KMS-11 (cell line): Measurements from ENCODE around the gene PTPRN2.

Experiments used
- H2AFZ ChIP-seq: fragments of 200-600 bp; sonication (generic); 2 replicates; pipeline ENCODE4 v1.6.1; 2016; ENCODE audit warnings: antibody characterized with exemption, mixed run types, low read depth
- H3K27ac ChIP-seq: fragments of 200-600 bp; sonication (generic); 2 replicates; pipeline ENCODE4 v1.6.1; 2016; ENCODE audit warnings: mild to moderate bottlenecking, mixed run types
- H3K27me3 ChIP-seq: fragments of 200-600 bp; sonication (generic); 2 replicates; pipeline ENCODE4 v1.6.1; 2017; ENCODE audit warnings: mild to moderate bottlenecking, low read depth, mixed run types, moderate library complexity; ENCODE audit not compliant: insufficient read depth
- H3K36me3 ChIP-seq: fragments of 200-600 bp; sonication (generic); 2 replicates; pipeline ENCODE4 v1.6.1; 2017; ENCODE audit warnings: mild to moderate bottlenecking, mixed run types; ENCODE audit not compliant: insufficient read depth
- H3K4me1 ChIP-seq: fragments of 200-600 bp; sonication (generic); 2 replicates; pipeline ENCODE4 v1.6.1; 2016; ENCODE audit warnings: mild to moderate bottlenecking, low read depth, mixed run types; ENCODE audit not compliant: poor library complexity, severe bottlenecking
- H3K4me2 ChIP-seq: fragments of 200-600 bp; sonication (generic); 2 replicates; pipeline ENCODE4 v1.7.0; 2016; ENCODE audit warnings: mild to moderate bottlenecking, mixed run types
- H3K4me3 ChIP-seq: fragments of 200-600 bp; sonication (generic); IDR thresholded peaks from 2 replicates; pipeline ENCODE4 v1.6.1; 2017; ENCODE audit warnings: low read depth, low read length, mixed read lengths; ENCODE audit not compliant: insufficient read depth
- H3K79me2 ChIP-seq: fragments of 200-600 bp; sonication (generic); 2 replicates; pipeline ENCODE4 v1.6.1; 2016; ENCODE audit warnings: low read depth, mixed run types; ENCODE audit not compliant: insufficient read depth
- H3K9ac ChIP-seq: fragments of 200-600 bp; sonication (generic); 2 replicates; pipeline ENCODE4 v1.6.1; 2016; ENCODE audit warnings: mild to moderate bottlenecking, mixed run types
- H4K20me1 ChIP-seq: fragments of 200-600 bp; sonication (generic); 2 replicates; pipeline ENCODE4 v1.6.1; 2016; ENCODE audit warnings: mild to moderate bottlenecking, mixed run types; ENCODE audit not compliant: insufficient read depth
- TF ChIP-seq, protein P1 (sequence below): fragments of 200-600 bp; sonication (generic); conservative IDR thresholded peaks from 2 replicates; pipeline ENCODE4 v1.6.1; 2017; ENCODE audit warnings: low read depth, mild to moderate bottlenecking, antibody characterized with exemption, low read length, moderate library complexity, mixed read lengths

The PTPRN2 gene

DNA sequence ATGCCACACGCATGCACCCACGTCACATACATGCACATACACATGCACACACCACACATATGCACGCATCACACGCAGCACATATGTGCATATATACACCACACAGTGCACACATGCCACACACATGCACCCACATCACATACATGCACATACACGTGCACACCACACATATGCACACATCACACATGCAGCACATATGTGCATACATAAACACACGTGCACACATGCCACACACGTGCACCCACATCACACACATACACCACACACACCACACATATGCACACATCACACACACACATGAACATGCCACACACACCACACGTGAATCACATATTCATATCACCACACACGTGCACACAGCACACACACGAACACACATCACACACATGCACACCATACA is 338.8 kb downstream of the PTPRN2 start:
- no peak overlapping the region for H3K4me3 ChIP-seq
- no peak overlapping the region for H2AFZ ChIP-seq
- H3K9ac ChIP-seq: no peak overlapping the region
- TF ChIP-seq, protein P1, sequence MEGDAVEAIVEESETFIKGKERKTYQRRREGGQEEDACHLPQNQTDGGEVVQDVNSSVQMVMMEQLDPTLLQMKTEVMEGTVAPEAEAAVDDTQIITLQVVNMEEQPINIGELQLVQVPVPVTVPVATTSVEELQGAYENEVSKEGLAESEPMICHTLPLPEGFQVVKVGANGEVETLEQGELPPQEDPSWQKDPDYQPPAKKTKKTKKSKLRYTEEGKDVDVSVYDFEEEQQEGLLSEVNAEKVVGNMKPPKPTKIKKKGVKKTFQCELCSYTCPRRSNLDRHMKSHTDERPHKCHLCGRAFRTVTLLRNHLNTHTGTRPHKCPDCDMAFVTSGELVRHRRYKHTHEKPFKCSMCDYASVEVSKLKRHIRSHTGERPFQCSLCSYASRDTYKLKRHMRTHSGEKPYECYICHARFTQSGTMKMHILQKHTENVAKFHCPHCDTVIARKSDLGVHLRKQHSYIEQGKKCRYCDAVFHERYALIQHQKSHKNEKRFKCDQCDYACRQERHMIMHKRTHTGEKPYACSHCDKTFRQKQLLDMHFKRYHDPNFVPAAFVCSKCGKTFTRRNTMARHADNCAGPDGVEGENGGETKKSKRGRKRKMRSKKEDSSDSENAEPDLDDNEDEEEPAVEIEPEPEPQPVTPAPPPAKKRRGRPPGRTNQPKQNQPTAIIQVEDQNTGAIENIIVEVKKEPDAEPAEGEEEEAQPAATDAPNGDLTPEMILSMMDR: no peak
- H4K20me1 ChIP-seq: no peaks in the 10 kb centered on the region
- H3K27ac ChIP-seq: no peak overlapping the region
- no peak overlapping the region for H3K4me2 ChIP-seq
- H3K79me2 ChIP-seq: no peaks in the 10 kb centered on the region
- H3K4me1 ChIP-seq: no peaks in the 10 kb centered on the region
- no peaks in the 10 kb centered on the region; the same call in 1 of the 2 replicates for H3K27me3 ChIP-seq
- H3K36me3 ChIP-seq: no peaks in the 10 kb centered on the region

DNA sequence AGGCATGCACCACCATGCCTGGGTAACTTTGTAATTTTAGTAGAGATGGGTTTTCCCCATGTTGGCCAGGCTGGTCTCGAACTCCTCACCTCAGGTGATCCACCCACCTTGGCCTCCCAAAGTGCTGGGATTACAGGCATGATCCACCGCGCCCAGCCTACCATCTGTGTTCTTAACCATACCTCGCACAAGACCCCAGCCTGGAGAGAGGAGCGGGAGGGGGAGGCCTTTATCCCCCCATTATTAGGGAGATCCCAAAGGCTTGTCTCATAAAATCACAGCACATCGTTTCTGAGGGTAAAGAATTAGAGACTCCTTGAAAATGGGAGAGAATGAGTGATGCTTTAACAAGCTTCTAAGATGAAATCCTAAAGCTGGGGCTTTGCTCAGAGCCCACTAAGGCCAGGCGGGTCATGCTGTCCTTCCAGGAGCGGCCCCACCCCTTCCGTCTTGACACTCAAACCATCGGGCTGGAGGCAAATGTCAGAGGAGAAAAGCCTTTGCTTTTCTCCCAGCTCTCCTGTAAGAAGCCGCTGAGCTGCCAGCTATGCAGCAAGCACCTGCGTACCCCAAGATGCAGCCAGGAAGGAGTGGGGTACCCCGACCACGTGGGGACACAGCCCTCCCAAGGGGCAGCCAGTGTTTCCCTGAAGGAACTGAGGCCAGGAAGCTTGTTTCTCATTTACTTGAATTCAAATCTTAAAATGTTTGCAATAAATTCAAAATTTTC is 339.7 kb downstream of the PTPRN2 start:
- H3K4me1 ChIP-seq: no peaks in the 10 kb centered on the region

DNA sequence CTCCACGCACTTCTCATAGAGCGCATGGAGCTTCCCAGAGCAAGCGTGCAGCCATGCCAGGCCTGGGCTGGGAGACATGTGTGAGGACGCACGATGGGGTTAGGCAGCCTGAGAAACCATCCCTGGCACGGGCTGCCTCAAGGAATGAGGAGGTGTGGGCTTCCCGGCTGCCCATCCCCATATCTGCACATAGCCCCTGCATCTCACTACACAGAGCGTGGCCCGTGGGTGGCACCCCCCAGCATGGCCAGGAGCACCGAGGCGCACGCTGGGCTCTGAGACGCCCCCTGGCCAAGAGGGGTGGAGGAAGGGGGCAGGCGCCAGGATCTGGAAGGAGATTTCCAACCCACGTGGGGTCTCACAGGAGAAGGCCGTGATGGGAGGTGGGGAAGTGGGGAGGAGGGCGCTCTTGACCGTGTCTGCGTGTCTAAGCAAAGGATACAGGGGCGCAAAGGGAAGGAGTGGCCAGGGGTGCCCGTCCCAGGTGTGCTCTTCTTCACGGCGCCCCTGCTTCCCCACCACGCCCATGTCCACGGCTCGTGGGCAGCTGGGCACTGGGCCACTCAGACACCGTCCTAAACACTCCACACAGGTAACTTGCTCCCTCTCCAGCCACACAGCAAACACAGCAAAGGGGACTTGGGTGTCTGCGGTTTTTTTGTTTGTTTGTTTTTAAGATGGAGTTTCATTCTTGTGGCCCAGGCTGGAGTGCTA is 340.5 kb downstream of the PTPRN2 start:
- Histone ChIP-seq H3K36me3 (no peaks in the 10 kb centered on the region), H3K79me2 (no peaks in the 10 kb centered on the region), H3K27me3 (no peaks in the 10 kb centered on the region), H3K4me2 (no peak overlapping the region), H3K4me3 (no peak overlapping the region), H2AFZ (no peak overlapping the region), H3K27ac (no peak overlapping the region), H3K9ac (no peak overlapping the region), H4K20me1 (no peaks in the 10 kb centered on the region), H3K4me1 (no peaks in the 10 kb centered on the region)
- TF ChIP-seq, protein P1: no peak

More for the DNA sequence above, 339.7 kb downstream of the PTPRN2 start:
- H2AFZ ChIP-seq: no peak overlapping the region
- H4K20me1 ChIP-seq: no peaks in the 10 kb centered on the region
- H3K4me3 ChIP-seq: no peak overlapping the region
- H3K27me3 ChIP-seq: no peaks in the 10 kb centered on the region
- H3K36me3 ChIP-seq: no peaks in the 10 kb centered on the region
- no peak overlapping the region for H3K9ac ChIP-seq
- TF ChIP-seq, protein P1: no peak
- H3K79me2 ChIP-seq: no peaks in the 10 kb centered on the region
- no peak overlapping the region for H3K27ac ChIP-seq
- no peak overlapping the region for H3K4me2 ChIP-seq

DNA sequence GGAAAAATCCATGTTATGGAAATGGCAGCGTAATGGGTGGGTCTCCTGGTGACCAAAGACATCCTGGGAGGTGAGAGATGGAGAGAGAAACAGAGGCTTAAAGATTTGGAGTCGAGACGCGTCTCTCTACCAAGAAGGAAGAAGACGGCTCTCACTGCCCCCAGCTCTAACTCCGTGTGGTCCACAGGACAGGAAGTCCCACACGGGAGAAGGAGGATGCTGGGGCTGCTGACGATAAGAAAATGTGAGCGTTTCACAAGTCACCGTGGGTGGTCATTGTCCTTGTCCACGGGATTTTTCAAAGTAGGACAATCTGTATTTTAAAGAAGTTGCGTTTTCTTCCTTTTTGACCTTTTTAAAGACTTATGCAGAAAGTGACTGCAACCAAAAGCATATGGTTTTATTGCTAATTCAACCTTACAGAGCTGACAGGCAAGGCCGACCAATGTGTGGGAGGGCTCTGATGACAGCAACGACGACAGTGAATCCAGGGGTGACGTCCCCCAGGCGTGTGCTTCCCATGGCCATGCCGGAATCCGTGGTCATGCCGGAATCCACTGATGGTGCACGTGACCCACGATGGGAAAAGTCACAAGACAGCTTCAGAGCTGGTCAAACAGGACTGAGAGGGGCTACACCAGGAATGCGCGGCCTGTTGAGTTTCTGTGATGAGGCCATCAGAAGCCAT is 341.2 kb downstream of the PTPRN2 start:
- Histone ChIP-seq H3K4me2 (no peak overlapping the region), H3K27ac (no peak overlapping the region), H3K27me3 (no peaks in the 10 kb centered on the region), H4K20me1 (no peaks in the 10 kb centered on the region), H3K79me2 (no peaks in the 10 kb centered on the region), H3K9ac (no peak overlapping the region), H2AFZ (no peak overlapping the region), H3K4me1 (no peaks in the 10 kb centered on the region), H3K4me3 (no peak overlapping the region), H3K36me3 (no peaks in the 10 kb centered on the region)
- TF ChIP-seq, protein P1: no peak
